ENCODE measurements around the gene GTF2A1L. TPM values are rescaled to one million over a fixed set of nuclear protein-coding genes. Genes with fewer than 3 reads are reported as not detected.
A peak's percentile ranks its signal among the peaks of the same experiment; 100 is the strongest.
"Not testable (repeated sequence)": the region's sequence is repeated elsewhere in the genome, so short reads cannot be mapped to it uniquely, and the experiment has no call there.

The GTF2A1L gene
- total and polyA plus RNA-seq, 2 donors = 4.0 to 24.5 TPM

- no peaks in the 10 kb centered on the region for H3K4me1 ChIP-seq (ENCODE audit: insufficient read depth)
- H3K4me3 ChIP-seq (ENCODE audit: low read depth, low read length) = no peak overlapping the region
- 97% methylated on average over 2 of the region's 2 CpGs for WGBS
- DNase-seq (ENCODE audit: extremely low spot score) = no peak
- H3K36me3 ChIP-seq (ENCODE audit: insufficient read depth) = no peaks in the 10 kb centered on the region
- no peak overlapping the region for H3K27ac ChIP-seq (ENCODE audit: low read depth)
These were observed 25.6 kb upstream of the GTF2A1L start for GRCh38 chr2:48592067-48592466.

- DNase-seq (ENCODE audit: extremely low spot score); H3K27ac ChIP-seq (ENCODE audit: low read depth); H3K4me3 ChIP-seq (ENCODE audit: low read depth, low read length); H3K36me3 ChIP-seq (ENCODE audit: insufficient read depth); H3K4me1 ChIP-seq (ENCODE audit: insufficient read depth): not testable (repeated sequence)
- 97% methylated on average over 7 of the region's 7 CpGs for WGBS
These were observed 20.9 kb upstream of the GTF2A1L start for GRCh38 chr2:48596751-48597150.

- Histone ChIP-seq H3K4me3 (ENCODE audit: low read depth, low read length) (no peak overlapping the region), H3K36me3 (ENCODE audit: insufficient read depth) (no peaks in the 10 kb centered on the region), H3K27ac (ENCODE audit: low read depth) (no peak overlapping the region), H3K4me1 (ENCODE audit: insufficient read depth) (no peaks in the 10 kb centered on the region)
- no peak for DNase-seq (ENCODE audit: extremely low spot score)
- WGBS = 81% methylated on average over 2 of the region's 2 CpGs
These were observed 20.2 kb upstream of the GTF2A1L start for GRCh38 chr2:48597492-48597891.

GRCh38 chr2:48600204-48600813 lies 17.3 kb upstream of the GTF2A1L start:
- WGBS = 33% methylated on average over 4 of the region's 4 CpGs
- H3K4me3 ChIP-seq (ENCODE audit: low read depth, low read length) = no peak overlapping the region
- DNase-seq (ENCODE audit: extremely low spot score) = peak; percentile 17
- H3K36me3 ChIP-seq (ENCODE audit: insufficient read depth) = no peaks in the 10 kb centered on the region
- H3K4me1 ChIP-seq (ENCODE audit: insufficient read depth) = no peaks in the 10 kb centered on the region
- no peak overlapping the region for H3K27ac ChIP-seq (ENCODE audit: low read depth)

GRCh38 chr2:48600917-48601316 lies 16.7 kb upstream of the GTF2A1L start:
- Histone ChIP-seq H3K36me3 (ENCODE audit: insufficient read depth) (no peaks in the 10 kb centered on the region), H3K27ac (ENCODE audit: low read depth) (no peak overlapping the region), H3K4me1 (ENCODE audit: insufficient read depth) (no peaks in the 10 kb centered on the region), H3K4me3 (ENCODE audit: low read depth, low read length) (no peak overlapping the region)
- DNase-seq (ENCODE audit: extremely low spot score) = no peak
- WGBS = 71% methylated on average over 3 of the region's 3 CpGs

- Histone ChIP-seq H3K36me3 (ENCODE audit: insufficient read depth) (no peaks in the 10 kb centered on the region), H3K27ac (ENCODE audit: low read depth) (no peak overlapping the region), H3K4me3 (ENCODE audit: low read depth, low read length) (no peak overlapping the region), H3K4me1 (ENCODE audit: insufficient read depth) (no peaks in the 10 kb centered on the region)
- DNase-seq (ENCODE audit: extremely low spot score) = no peak
- WGBS = 70% methylated on average over 7 of the region's 7 CpGs
These were observed 16.3 kb upstream of the GTF2A1L start for GRCh38 chr2:48601349-48601748.

GRCh38 chr2:48605482-48606175 lies 12.0 kb upstream of the GTF2A1L start:
- Histone ChIP-seq H3K4me3 (ENCODE audit: low read depth, low read length) (no peak overlapping the region), H3K4me1 (ENCODE audit: insufficient read depth) (no peaks in the 10 kb centered on the region), H3K27ac (ENCODE audit: low read depth) (no peak overlapping the region), H3K36me3 (ENCODE audit: insufficient read depth) (no peaks in the 10 kb centered on the region)
- WGBS = 93% methylated on average over 5 of the region's 5 CpGs
- no peak for DNase-seq (ENCODE audit: extremely low spot score)

GRCh38 chr2:48607307-48608014 lies 10.2 kb upstream of the GTF2A1L start:
- WGBS = 80% methylated on average over 10 of the region's 10 CpGs
- no peak overlapping the region for H3K4me3 ChIP-seq (ENCODE audit: low read depth, low read length)
- no peaks in the 10 kb centered on the region for H3K36me3 ChIP-seq (ENCODE audit: insufficient read depth)
- H3K4me1 ChIP-seq (ENCODE audit: insufficient read depth) = no peaks in the 10 kb centered on the region
- DNase-seq (ENCODE audit: extremely low spot score) = no peak
- no peak overlapping the region for H3K27ac ChIP-seq (ENCODE audit: low read depth)

- Histone ChIP-seq H3K27ac (ENCODE audit: low read depth) (no peak overlapping the region), H3K4me1 (ENCODE audit: insufficient read depth) (no peaks in the 10 kb centered on the region), H3K4me3 (ENCODE audit: low read depth, low read length) (no peak overlapping the region), H3K36me3 (ENCODE audit: insufficient read depth) (no peaks in the 10 kb centered on the region)
- WGBS = 95% methylated on average over 2 of the region's 2 CpGs
- DNase-seq (ENCODE audit: extremely low spot score) = no peak
These were observed 4.4 kb upstream of the GTF2A1L start for GRCh38 chr2:48613211-48613610.

- not testable (repeated sequence) for H3K4me3 ChIP-seq (ENCODE audit: low read depth, low read length); H3K4me1 ChIP-seq (ENCODE audit: insufficient read depth); H3K27ac ChIP-seq (ENCODE audit: low read depth); H3K36me3 ChIP-seq (ENCODE audit: insufficient read depth); DNase-seq (ENCODE audit: extremely low spot score)
- 97% methylated on average over 35 of the region's 35 CpGs for WGBS
These were observed 3.1 kb upstream of the GTF2A1L start for GRCh38 chr2:48614581-48614980.

- no peaks in the 10 kb centered on the region for H3K36me3 ChIP-seq (ENCODE audit: insufficient read depth)
- no peak for DNase-seq (ENCODE audit: extremely low spot score)
- no peaks in the 10 kb centered on the region for H3K4me1 ChIP-seq (ENCODE audit: insufficient read depth)
- H3K27ac ChIP-seq (ENCODE audit: low read depth) = no peak overlapping the region
- H3K4me3 ChIP-seq (ENCODE audit: low read depth, low read length) = no peak overlapping the region
- WGBS = 74% methylated on average over 2 of the region's 2 CpGs
These were observed 1.9 kb downstream of the GTF2A1L start for GRCh38 chr2:48619526-48619925.

GRCh38 chr2:48620604-48621003 lies 2.9 kb downstream of the GTF2A1L start:
- H3K27ac ChIP-seq (ENCODE audit: low read depth) = no peak overlapping the region
- 99% methylated on average over 7 of the region's 7 CpGs for WGBS
- no peaks in the 10 kb centered on the region for H3K4me1 ChIP-seq (ENCODE audit: insufficient read depth)
- H3K4me3 ChIP-seq (ENCODE audit: low read depth, low read length) = no peak overlapping the region
- no peaks in the 10 kb centered on the region for H3K36me3 ChIP-seq (ENCODE audit: insufficient read depth)
- DNase-seq (ENCODE audit: extremely low spot score) = no peak

GRCh38 chr2:48622691-48623090 lies 5.0 kb downstream of the GTF2A1L start:
- DNase-seq (ENCODE audit: extremely low spot score); H3K27ac ChIP-seq (ENCODE audit: low read depth); H3K4me3 ChIP-seq (ENCODE audit: low read depth, low read length); H3K36me3 ChIP-seq (ENCODE audit: insufficient read depth); H3K4me1 ChIP-seq (ENCODE audit: insufficient read depth): not testable (repeated sequence)
- WGBS = 91% methylated on average over 5 of the region's 5 CpGs

GRCh38 chr2:48624696-48625095 lies 7.0 kb downstream of the GTF2A1L start:
- no peak overlapping the region for H3K4me3 ChIP-seq (ENCODE audit: low read depth, low read length)
- WGBS = 53% methylated on average over 2 of the region's 2 CpGs
- no peak overlapping the region for H3K27ac ChIP-seq (ENCODE audit: low read depth)
- H3K36me3 ChIP-seq (ENCODE audit: insufficient read depth) = no peaks in the 10 kb centered on the region
- no peak for DNase-seq (ENCODE audit: extremely low spot score)
- no peaks in the 10 kb centered on the region for H3K4me1 ChIP-seq (ENCODE audit: insufficient read depth)

Measured in urinary bladder (tissue), 4 donors.